Right ventricle myocardium inferior (tissue), 1 donor: ENCODE results near the gene PARD3B. TPM values are rescaled to one million over a fixed set of nuclear protein-coding genes. Genes with fewer than 3 reads are reported as not detected.

ENCODE experiments used
- ATAC-seq: fragments of 200-7000 bp; cut with Tn5 transposase; one replicate; pipeline ENCODE4 v1.9.1; 2020; ENCODE audit warnings: mild to moderate bottlenecking, moderate library complexity
- DNase-seq: peaks from one replicate; pipeline ENCODE4 v3.0.0; 2021; ENCODE audit errors: missing footprints
- intact Hi-C: fragments of 100-400 bp; cut with DNase I; formaldehyde crosslinking; loops from one replicate; pipeline ENCODE4 v1.11.0; 2022
- total RNA-seq: library from RNA; stranded (reverse); fragmentation: NEBNext Ultra II Directional; extraction: Animal tissue kit (Norgen Biotek cat#: 25700); gene quantifications from one replicate; pipeline ENCODE4 v1.2.1, GENCODE V29; 2021
- donor health status: DM: no; HTN: yes; CAD: no; lungs with severe emphysema.

The PARD3B gene
- total RNA-seq, 1 donor from 2014 or later, result 7.8 TPM

GRCh38 chr2:204946892-204947291, 401.6 kb downstream of the PARD3B start:
- ATAC-seq, result no peak
- intact Hi-C loops, result no loop called here
- peak; percentile 16 for DNase-seq

- no peak for DNase-seq
- no peak for ATAC-seq
- intact Hi-C loops, result no loop called here
Observed at GRCh38 chr2:204947405-204947804, 402.1 kb downstream of the PARD3B start.

- intact Hi-C loops, result no loop called here
- no peak for DNase-seq
- ATAC-seq, result no peak
Observed at GRCh38 chr2:204948024-204948763, 402.9 kb downstream of the PARD3B start.

- no peak for ATAC-seq
- intact Hi-C loops, result no loop called here
- DNase-seq, result no peak
Observed at GRCh38 chr2:204948822-204949221, 403.5 kb downstream of the PARD3B start.

GRCh38 chr2:204950695-204951346, 405.5 kb downstream of the PARD3B start:
- DNase-seq, result no peak
- intact Hi-C loops, result no loop called here
- ATAC-seq, result no peak

GRCh38 chr2:204958371-204958770, 413.1 kb downstream of the PARD3B start:
- ATAC-seq, result no peak
- DNase-seq, result no peak
- intact Hi-C loops, result no loop called here

- no peak for DNase-seq
- intact Hi-C loops, result no loop called here
Observed at GRCh38 chr2:204964414-204964813, 419.1 kb downstream of the PARD3B start.

GRCh38 chr2:204966245-204966644, 421.0 kb downstream of the PARD3B start:
- intact Hi-C loops, result no loop called here
- no peak for ATAC-seq
- no peak for DNase-seq

More at GRCh38 chr2:204964414-204964813, 419.1 kb downstream of the PARD3B start:
- no peak for ATAC-seq

- peak; percentile 54 for ATAC-seq
- no peak for DNase-seq
- intact Hi-C loops, result no loop called here
Observed at GRCh38 chr2:204967199-204967960, 422.1 kb downstream of the PARD3B start.

- intact Hi-C loops, result no loop called here
- no peak for ATAC-seq
- DNase-seq, result no peak
Observed at GRCh38 chr2:204971206-204971907, 426.1 kb downstream of the PARD3B start.

GRCh38 chr2:204972161-204972560, 426.9 kb downstream of the PARD3B start:
- intact Hi-C loops, result no loop called here
- DNase-seq (no peak), ATAC-seq (no peak)

GRCh38 chr2:204972606-204973336, 427.5 kb downstream of the PARD3B start:
- intact Hi-C loops, result no loop called here
- ATAC-seq (no peak), DNase-seq (no peak)

- intact Hi-C loops, result no loop called here
- no peak for DNase-seq
- ATAC-seq, result no peak
Observed at GRCh38 chr2:204973616-204974015, 428.3 kb downstream of the PARD3B start.

GRCh38 chr2:204974487-204974886, 429.2 kb downstream of the PARD3B start:
- DNase-seq (no peak), ATAC-seq (no peak)
- intact Hi-C loops, result no loop called here

GRCh38 chr2:204977914-204978313, 432.6 kb downstream of the PARD3B start:
- intact Hi-C loops, result no loop called here
- ATAC-seq, result no peak
- no peak for DNase-seq

- no peak for ATAC-seq
- intact Hi-C loops, result no loop called here
- no peak for DNase-seq
Observed at GRCh38 chr2:204982303-204982702, 437.0 kb downstream of the PARD3B start.

GRCh38 chr2:204984518-204984917, 439.2 kb downstream of the PARD3B start:
- intact Hi-C loops, result no loop called here

GRCh38 chr2:204986641-204987040, 441.4 kb downstream of the PARD3B start:
- intact Hi-C loops, result no loop called here
- DNase-seq (no peak), ATAC-seq (no peak)

More at GRCh38 chr2:204984518-204984917, 439.2 kb downstream of the PARD3B start:
- ATAC-seq (no peak), DNase-seq (no peak)
